Lower leg skin (tissue), 3 donors: Measurements from ENCODE around the gene ITGB3.

Experiments used
- POLR2A ChIP-seq, 2 donors: fragments of 450-650 bp; IDR thresholded peaks; one replicate each; pipeline ENCODE4 v1.6.1; 2016 to 2017; ENCODE audit warnings: antibody characterized with exemption in 2 of 2, mild to moderate bottlenecking in 1 of 2, moderate library complexity in 1 of 2
- TF ChIP-seq, protein P1 (sequence below), 3 donors: fragments of 450-650 bp; IDR thresholded peaks; one replicate each; pipeline ENCODE4 v1.5.1; 2016; ENCODE audit warnings: antibody characterized with exemption in 3 of 3, mild to moderate bottlenecking in 3 of 3, moderate library complexity in 2 of 3

DNA sequence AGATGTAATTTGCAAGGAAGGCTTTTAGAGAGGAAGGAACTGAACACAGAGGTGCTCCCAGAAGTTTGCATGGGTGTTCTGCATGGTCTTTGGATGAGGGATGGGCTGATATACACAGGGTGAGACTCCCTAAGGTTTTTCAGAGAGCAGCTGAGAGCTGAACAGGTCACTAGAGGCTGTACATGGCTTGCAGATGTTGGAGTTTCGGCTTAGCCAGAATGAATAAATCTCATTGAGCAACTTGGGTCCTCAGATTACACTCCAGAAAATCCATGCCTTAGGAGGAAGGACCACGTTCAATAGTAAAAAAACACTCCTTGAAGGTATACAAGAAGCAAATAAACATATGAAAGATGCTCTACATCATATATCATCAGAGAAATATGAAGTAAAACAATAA, 7.5 kb upstream of the ITGB3 start:
- TF ChIP-seq, protein P1, sequence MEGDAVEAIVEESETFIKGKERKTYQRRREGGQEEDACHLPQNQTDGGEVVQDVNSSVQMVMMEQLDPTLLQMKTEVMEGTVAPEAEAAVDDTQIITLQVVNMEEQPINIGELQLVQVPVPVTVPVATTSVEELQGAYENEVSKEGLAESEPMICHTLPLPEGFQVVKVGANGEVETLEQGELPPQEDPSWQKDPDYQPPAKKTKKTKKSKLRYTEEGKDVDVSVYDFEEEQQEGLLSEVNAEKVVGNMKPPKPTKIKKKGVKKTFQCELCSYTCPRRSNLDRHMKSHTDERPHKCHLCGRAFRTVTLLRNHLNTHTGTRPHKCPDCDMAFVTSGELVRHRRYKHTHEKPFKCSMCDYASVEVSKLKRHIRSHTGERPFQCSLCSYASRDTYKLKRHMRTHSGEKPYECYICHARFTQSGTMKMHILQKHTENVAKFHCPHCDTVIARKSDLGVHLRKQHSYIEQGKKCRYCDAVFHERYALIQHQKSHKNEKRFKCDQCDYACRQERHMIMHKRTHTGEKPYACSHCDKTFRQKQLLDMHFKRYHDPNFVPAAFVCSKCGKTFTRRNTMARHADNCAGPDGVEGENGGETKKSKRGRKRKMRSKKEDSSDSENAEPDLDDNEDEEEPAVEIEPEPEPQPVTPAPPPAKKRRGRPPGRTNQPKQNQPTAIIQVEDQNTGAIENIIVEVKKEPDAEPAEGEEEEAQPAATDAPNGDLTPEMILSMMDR (IDR thresholded peaks at IDR 0.05) = no peak
- no peak for TF ChIP-seq POLR2A (IDR thresholded peaks at IDR 0.05)
